ENCODE results near the gene PSMB7. TPM values are rescaled to one million over a fixed set of nuclear protein-coding genes. Genes with fewer than 3 reads are reported as not detected.

Gene PSMB7
- total and polyA plus RNA-seq, 2 of the 13 experiments (the other 11 are each of a cell fraction or from before 2014, with no cell fraction given), result 259 to 291 TPM

DNA sequence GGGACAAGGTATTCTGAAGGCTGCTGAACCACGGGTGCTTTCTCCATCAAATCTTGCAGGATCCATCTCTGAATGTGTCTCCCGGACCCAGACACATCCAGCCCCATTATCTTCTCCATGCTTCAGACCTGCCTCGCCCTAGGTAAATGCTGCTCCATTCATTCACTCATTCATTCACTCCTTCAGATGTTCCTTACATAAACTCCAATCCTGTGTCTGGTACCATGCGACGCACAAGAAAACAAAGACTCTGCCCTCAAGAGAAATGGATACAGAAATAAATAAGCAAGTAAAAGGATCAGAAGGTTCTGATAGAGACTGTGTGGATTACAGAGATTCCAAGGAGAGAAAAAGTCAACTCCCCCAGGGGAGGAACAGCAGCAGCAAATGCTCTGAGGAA, 7.9 kb upstream of the PSMB7 start (continued):
- TF ChIP-seq, protein P1, sequence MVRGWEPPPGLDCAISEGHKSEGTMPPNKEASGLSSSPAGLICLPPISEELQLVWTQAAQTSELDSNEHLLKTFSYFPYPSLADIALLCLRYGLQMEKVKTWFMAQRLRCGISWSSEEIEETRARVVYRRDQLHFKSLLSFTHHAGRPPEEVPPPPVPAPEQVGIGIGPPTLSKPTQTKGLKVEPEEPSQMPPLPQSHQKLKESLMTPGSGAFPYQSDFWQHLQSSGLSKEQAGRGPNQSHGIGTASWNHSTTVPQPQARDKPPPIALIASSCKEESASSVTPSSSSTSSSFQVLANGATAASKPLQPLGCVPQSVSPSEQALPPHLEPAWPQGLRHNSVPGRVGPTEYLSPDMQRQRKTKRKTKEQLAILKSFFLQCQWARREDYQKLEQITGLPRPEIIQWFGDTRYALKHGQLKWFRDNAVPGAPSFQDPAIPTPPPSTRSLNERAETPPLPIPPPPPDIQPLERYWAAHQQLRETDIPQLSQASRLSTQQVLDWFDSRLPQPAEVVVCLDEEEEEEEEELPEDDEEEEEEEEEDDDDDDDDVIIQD (CRISPR knock-in tag; IDR thresholded peaks at IDR 0.05; ENCODE audit: low read depth), result no peak
- TF ChIP-seq FOXO1 (CRISPR knock-in tag; IDR thresholded peaks at IDR 0.05) (no peak), PHF20 (CRISPR knock-in tag; IDR thresholded peaks at IDR 0.05) (no peak), MIER3 (CRISPR knock-in tag; IDR thresholded peaks at IDR 0.05; ENCODE audit: borderline replicate concordance) (no peak), KMT2B (CRISPR knock-in tag; IDR thresholded peaks at IDR 0.05) (no peak)
- TF ChIP-seq, protein P2, sequence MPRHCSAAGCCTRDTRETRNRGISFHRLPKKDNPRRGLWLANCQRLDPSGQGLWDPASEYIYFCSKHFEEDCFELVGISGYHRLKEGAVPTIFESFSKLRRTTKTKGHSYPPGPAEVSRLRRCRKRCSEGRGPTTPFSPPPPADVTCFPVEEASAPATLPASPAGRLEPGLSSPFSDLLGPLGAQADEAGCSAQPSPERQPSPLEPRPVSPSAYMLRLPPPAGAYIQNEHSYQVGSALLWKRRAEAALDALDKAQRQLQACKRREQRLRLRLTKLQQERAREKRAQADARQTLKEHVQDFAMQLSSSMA (CRISPR knock-in tag; IDR thresholded peaks at IDR 0.05), result no peak
- TF ChIP-seq, protein P3, sequence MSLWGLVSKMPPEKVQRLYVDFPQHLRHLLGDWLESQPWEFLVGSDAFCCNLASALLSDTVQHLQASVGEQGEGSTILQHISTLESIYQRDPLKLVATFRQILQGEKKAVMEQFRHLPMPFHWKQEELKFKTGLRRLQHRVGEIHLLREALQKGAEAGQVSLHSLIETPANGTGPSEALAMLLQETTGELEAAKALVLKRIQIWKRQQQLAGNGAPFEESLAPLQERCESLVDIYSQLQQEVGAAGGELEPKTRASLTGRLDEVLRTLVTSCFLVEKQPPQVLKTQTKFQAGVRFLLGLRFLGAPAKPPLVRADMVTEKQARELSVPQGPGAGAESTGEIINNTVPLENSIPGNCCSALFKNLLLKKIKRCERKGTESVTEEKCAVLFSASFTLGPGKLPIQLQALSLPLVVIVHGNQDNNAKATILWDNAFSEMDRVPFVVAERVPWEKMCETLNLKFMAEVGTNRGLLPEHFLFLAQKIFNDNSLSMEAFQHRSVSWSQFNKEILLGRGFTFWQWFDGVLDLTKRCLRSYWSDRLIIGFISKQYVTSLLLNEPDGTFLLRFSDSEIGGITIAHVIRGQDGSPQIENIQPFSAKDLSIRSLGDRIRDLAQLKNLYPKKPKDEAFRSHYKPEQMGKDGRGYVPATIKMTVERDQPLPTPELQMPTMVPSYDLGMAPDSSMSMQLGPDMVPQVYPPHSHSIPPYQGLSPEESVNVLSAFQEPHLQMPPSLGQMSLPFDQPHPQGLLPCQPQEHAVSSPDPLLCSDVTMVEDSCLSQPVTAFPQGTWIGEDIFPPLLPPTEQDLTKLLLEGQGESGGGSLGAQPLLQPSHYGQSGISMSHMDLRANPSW (CRISPR knock-in tag; IDR thresholded peaks at IDR 0.05; ENCODE audit: borderline replicate concordance), result no peak
- TF ChIP-seq, protein P4, sequence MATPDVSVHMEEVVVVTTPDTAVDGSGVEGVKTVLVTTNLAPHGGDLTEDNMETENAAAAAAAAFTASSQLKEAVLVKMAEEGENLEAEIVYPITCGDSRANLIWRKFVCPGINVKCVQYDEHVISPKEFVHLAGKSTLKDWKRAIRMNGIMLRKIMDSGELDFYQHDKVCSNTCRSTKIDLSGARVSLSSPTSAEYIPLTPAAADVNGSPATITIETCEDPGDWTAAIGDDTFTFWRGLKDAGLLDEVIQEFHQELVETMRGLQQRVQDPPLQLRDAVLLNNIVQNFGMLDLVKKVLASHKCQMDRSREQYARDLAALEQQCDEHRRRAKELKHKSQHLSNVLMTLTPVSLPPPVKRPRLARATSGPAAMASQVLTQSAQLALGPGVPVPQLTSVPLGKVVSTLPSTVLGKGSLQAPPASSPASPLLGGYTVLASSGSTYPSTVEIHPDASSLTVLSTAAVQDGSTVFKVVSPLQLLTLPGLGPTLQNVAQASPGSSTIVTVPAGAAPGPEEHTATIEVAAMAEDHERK (CRISPR knock-in tag; IDR thresholded peaks at IDR 0.05; ENCODE audit: low read depth), result no peak
